RPMI7951 (cell line): Measurements from ENCODE around the gene EIF3CL. TPM values are rescaled to one million over a fixed set of nuclear protein-coding genes. Genes with fewer than 3 reads are reported as not detected.
"Not testable (repeated sequence)": the region's sequence is repeated elsewhere in the genome, so short reads cannot be mapped to it uniquely, and the experiment has no call there.

Experiments used
- DNase-seq: peaks from one replicate; pipeline ENCODE4 v3.0.0-alpha.2; 2012; ENCODE audit warnings: low read depth
- total RNA-seq: library from RNA; depleted of rRNA; stranded (reverse); fragments of >200 nt; shearing (Covaris generic); gene quantifications from 2 replicates; pipeline ENCODE4 v1.2.3, GENCODE V29; 2014; rRNA removed

The EIF3CL gene
- total RNA-seq, 1 experiment from 2014 or later = 42.2 TPM

- DNase-seq = not testable (repeated sequence)
Observed at GRCh38 chr16:28364268-28365173, 39.1 kb downstream of the EIF3CL start.

GRCh38 chr16:28363408-28363807 is 40.2 kb downstream of the EIF3CL start, which contains the start of gene NPIPB6:
Gene NPIPB6, minus strand, starts transcription at chr16:28363508. Its CDS starts 686 bp downstream, at chr16:28362822.
- DNase-seq = not testable (repeated sequence)

DNA sequence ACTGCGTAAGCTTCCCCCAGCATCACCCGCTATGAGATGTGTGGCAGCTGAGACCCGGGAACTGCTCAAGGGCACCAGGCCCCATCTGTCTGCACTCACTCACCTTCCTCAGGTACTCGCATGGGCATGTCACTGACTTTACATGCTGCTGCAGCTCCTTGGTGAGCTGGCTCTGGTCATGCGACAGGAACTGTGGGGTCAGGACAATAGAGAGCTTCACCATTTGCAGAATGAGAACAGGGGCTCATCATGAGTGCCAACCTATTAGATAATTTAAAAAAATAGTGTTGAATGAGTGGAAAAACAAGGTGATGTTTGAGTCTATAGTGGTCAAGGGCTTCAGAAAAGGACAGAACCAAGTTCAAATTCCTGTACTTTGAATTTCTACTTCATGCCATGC is 41.0 kb downstream of the EIF3CL start:
- DNase-seq = not testable (repeated sequence)

GRCh38 chr16:28338230-28338629 is 65.4 kb downstream of the EIF3CL start:
- not testable (repeated sequence) for DNase-seq

DNA sequence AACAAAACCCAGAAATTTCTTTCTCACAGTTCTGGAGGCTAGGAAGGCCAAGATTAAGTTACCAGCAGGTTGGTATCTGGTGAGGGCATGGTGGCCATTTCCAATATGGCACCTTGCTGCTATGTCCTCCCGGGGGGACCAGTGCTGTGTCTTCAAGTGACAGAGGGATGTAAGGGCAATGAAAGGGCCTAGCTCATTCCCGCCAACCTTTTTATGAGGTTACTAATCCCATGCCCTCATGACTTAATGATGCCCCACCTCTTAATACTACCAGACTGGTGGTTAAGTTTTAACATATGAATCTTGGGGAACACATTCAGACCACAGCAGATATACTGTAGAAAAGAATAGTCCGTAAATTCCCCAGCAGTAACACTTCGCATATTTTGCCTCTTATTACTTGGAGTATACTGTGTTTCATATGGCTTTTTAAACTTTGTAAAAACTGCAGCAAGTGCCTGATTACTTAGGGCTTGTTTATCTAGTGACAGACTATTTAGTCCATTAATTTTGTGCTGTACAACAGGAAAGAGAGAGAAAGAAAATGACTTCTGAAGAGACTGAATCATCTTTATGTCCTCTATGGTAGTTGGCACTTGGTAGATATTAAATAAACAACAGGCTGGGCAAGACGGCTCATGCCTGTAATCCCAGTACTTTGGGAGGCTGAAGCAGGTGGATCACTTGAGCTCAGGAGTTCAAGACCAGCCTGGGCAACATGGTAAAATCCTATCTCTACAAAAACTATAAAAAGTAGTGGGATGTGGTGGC is 66.5 kb downstream of the EIF3CL start:
- not testable (repeated sequence) for DNase-seq

GRCh38 chr16:28335678-28336077 is 68.0 kb downstream of the EIF3CL start:
- not testable (repeated sequence) for DNase-seq

GRCh38 chr16:28332632-28333031 is 71.0 kb downstream of the EIF3CL start:
- DNase-seq = not testable (repeated sequence)

GRCh38 chr16:28330981-28331380 is 72.7 kb downstream of the EIF3CL start:
- DNase-seq = not testable (repeated sequence)

DNA sequence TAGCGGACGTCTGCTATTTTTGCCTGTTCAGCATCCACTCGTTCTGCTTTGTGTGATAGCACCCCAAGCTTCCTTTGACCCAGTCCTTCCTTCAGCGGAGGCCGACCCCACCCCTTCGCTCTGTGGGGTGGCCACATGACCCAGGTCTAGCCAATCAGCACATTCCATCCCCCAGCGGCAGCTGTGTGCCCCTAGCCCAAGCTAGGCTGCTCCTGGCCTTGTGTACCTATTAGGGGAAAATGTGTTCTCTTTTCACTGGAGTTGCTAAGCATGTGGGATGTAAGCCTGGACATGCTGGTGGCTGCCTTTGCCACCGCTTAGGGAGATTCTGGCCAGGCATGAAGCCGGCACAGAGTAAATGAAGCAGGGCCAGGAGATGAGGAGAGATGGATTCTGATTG is 73.4 kb downstream of the EIF3CL start:
- DNase-seq = not testable (repeated sequence)

Other genes with a start within 250 kb of the EIF3CL start
- 55.4 and 67.3 TPM in 2 replicates for gene XPO6, start 191.9 kb downstream of the EIF3CL start, total RNA-seq
- gene SBK1, start 111.3 kb downstream of the EIF3CL start, total RNA-seq = not detected in 2 replicates
- 0.24 and 0.29 TPM in 2 replicates for gene NPIPB6, start 40.3 kb downstream of the EIF3CL start, total RNA-seq
- gene NPIPB7, start 68.5 kb upstream of the EIF3CL start, total RNA-seq = not detected in 2 replicates
- gene CLN3, start 88.2 kb upstream of the EIF3CL start, total RNA-seq = 11.8 and 16.0 TPM in 2 replicates
- not detected in 2 replicates for gene APOBR, start 90.8 kb upstream of the EIF3CL start, total RNA-seq
- gene IL27, start 103.0 kb upstream of the EIF3CL start, total RNA-seq = not detected in 2 replicates
- 5.8 and 10.9 TPM in 2 replicates for gene NUPR1, start 135.1 kb upstream of the EIF3CL start, total RNA-seq
- 11.9 and 12.1 TPM in 2 replicates for gene SGF29, start 150.1 kb upstream of the EIF3CL start, total RNA-seq
- not detected in 2 replicates for gene SULT1A2, start 193.2 kb upstream of the EIF3CL start, total RNA-seq
- gene SULT1A1, start 206.2 kb upstream of the EIF3CL start, total RNA-seq = not detected in 2 replicates
- not detected in 2 replicates for gene NPIPB8, start 234.2 kb upstream of the EIF3CL start, total RNA-seq